HG02970 (cell line): ENCODE measurements around the gene CYP4F2.
"Not testable (repeated sequence)": the region's sequence is repeated elsewhere in the genome, so short reads cannot be mapped to it uniquely, and the experiment has no call there.

Source experiments
- ATAC-seq: cut with Tn5 transposase; IDR thresholded peaks from one replicate; pipeline ENCODE4 v1.9.1; 2021; ENCODE audit warnings: mild to moderate bottlenecking, moderate library complexity, moderate number of reproducible peaks; ENCODE audit not compliant: unreplicated experiment, low FRiP score

Gene CYP4F2

GRCh38 chr19:15900504-15900903 lies 2.6 kb upstream of the CYP4F2 start:
- no peak for ATAC-seq

GRCh38 chr19:15900032-15900431 lies 2.2 kb upstream of the CYP4F2 start:
- ATAC-seq: not testable (repeated sequence)

GRCh38 chr19:15899561-15899960 lies 1.7 kb upstream of the CYP4F2 start:
- ATAC-seq: not testable (repeated sequence)

DNA sequence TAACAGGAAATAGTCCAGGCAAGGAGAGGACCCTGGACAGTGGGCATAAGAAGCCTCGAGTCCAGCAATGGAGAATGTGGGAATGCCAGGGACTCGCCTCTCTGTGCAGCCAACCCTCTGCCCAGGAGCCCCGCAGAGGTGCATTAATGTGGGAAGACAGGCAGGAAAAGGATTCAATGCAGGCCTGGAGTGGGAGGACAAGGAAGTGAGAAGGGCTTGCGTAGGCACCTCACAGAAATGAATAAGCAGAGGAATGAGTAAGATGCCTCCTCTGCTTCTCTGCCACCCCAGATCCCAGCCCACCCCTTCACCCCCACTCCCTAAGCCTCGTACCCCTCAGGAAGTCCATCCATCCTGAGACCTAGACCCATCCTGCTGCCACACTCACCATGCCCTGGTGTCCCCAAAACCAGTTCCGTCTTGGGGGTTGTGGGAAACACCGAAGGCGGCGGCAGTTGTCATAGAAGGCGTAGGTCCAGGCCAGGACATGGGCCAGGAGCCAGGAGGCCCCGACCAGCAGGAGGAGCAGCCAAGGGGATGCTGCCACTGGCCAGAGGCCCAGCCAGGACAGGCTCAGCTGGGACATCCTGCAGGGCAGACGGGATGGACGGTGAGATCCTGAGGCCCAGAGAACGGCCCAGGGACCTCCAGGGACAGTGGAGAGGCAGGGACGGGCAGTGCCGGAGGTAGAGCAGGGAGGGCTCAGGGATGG lies 692 bp downstream of the CYP4F2 start:
- no peak for ATAC-seq

- ATAC-seq: no peak
These were observed 1.9 kb downstream of the CYP4F2 start for GRCh38 chr19:15895876-15896430.

DNA sequence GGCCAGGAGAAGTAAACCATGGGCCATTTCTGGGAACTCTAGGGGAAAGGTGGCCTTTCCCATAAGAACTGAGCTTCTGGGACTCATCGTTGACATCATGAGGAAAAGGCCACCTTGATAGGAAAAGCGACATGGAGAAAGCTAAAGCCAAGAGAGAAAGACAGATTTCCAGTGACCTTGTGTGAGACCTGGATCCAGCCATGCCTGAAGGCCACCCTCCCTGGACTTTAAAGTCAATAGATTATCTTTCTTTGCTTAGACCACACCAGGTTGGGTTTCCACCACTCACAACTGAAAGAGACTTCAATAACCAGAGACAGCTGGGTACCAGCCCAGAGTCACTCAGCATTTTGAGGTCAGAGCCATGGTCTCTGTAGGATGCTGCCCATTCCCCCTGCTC lies 3.5 kb downstream of the CYP4F2 start:
- no peak for ATAC-seq

DNA sequence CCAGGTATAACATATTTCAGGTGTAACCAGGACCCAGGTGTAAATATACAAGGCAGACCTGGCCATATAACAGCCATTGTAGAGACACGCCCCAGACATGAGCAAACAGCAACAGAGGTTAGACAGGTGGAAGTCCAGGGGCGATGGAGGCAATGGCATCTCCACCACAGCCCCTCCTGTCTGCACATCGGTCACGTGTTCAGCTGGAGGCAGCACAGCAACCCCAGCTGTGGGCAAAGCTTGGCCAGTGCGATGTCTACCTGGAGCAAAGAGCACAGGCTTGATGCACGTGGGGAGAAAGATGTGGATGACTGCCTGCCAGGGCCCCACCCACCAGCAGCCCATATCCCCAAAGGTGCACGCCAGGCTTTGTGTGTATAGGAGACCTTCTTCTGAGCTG lies 4.4 kb downstream of the CYP4F2 start:
- no peak for ATAC-seq

- ATAC-seq: no peak
These were observed 5.9 kb downstream of the CYP4F2 start for GRCh38 chr19:15892012-15892411.

- ATAC-seq: no peak
These were observed 6.4 kb downstream of the CYP4F2 start for GRCh38 chr19:15891434-15891833.

DNA sequence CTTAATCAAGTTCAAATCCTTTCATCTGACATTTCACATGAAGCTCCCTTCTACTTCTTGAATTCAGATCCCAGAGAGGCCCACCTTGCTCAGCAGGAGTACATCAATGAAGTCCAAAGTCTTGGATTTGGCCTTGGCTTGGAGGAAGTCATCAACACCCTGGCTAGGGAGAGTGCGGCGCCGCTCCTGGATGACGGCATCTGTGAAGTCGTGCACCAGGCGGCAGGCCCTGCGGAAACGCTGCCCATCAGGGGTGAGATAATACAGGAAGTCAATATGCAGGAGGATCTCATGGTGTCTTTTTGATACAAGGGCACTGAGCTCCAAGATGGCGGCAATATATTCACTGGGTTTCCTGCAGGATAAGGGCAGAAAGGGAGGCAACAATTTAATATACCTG lies 8.5 kb downstream of the CYP4F2 start:
- ATAC-seq: not testable (repeated sequence)

DNA sequence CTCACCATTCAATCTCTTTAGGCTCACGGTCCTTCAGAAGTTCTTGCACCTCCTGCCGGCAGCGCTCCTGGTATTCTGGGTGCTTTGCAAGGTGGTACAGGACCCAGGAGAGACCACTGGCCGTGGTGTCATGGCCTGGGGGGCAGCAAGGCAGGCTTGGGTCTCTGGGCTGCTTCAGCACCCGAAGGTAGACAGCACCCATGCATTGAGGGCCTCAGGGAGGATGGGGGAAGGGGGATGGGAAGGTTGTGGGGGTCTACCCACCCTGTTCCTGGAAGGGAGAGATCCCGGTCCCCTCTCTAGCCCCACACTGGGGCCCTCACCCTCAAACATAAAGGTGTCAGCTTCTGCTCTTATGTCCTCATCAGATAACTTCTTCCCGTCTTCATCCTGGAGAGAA lies 12.0 kb downstream of the CYP4F2 start:
- no peak for ATAC-seq

DNA sequence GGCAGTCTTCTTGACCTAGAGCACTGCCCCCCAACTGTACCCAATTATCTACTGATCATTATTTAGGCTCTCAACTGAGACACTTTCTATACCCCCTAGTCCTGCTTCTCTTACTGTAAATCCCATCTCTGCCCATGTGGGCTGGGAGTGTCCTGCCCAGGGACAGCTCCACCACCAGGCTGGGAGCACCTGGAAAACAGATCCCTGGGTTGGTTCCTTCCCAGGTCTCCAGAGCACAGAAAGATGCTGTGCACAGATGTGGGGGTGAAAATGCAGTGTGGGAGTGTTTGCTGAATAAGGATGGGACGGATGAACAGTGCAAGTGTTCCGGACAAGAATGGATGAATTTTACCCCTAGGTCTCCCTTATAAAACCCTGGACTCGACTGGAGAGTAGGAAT lies 12.7 kb downstream of the CYP4F2 start:
- ATAC-seq: no peak

GRCh38 chr19:15883329-15883728 lies 14.5 kb downstream of the CYP4F2 start:
- ATAC-seq: not testable (repeated sequence)

GRCh38 chr19:15874821-15875474 lies 22.9 kb downstream of the CYP4F2 start:
- ATAC-seq: no peak

- ATAC-seq: not testable (repeated sequence)
These were observed 24.1 kb downstream of the CYP4F2 start for GRCh38 chr19:15873771-15874170.

GRCh38 chr19:15871570-15871969 lies 26.3 kb downstream of the CYP4F2 start:
- ATAC-seq: no peak

- no peak for ATAC-seq
These were observed 28.0 kb downstream of the CYP4F2 start for GRCh38 chr19:15869873-15870272.

- no peak for ATAC-seq
These were observed 28.7 kb downstream of the CYP4F2 start for GRCh38 chr19:15869109-15869555.

GRCh38 chr19:15866636-15867035 lies 31.2 kb downstream of the CYP4F2 start:
- ATAC-seq: no peak

- ATAC-seq: no peak
These were observed 33.0 kb downstream of the CYP4F2 start for GRCh38 chr19:15864824-15865223.

DNA sequence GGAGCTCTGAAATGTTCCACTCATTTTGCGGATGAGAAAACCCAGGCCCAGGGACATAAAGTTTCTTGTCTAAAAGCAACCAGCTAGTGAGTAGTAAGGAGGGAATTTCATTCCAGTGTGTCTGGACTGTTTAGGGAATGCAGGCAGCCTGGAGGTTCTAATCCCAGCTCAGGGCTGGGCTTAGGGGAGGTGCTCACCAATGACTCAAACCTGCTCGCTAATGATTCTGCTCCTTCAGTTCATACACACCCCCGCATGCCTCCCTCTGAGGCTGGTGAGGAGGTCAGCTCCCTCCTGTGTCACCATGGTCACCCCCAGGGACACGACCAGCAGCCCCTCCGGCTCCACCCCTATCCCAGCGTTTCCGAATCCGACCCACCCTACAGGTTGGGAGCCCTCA lies 34.6 kb downstream of the CYP4F2 start:
- ATAC-seq: no peak

GRCh38 chr19:15862444-15862843 lies 35.4 kb downstream of the CYP4F2 start:
- ATAC-seq: no peak
